Measurements from ENCODE around the gene KIAA1614.

KIAA1614 gene

DNA sequence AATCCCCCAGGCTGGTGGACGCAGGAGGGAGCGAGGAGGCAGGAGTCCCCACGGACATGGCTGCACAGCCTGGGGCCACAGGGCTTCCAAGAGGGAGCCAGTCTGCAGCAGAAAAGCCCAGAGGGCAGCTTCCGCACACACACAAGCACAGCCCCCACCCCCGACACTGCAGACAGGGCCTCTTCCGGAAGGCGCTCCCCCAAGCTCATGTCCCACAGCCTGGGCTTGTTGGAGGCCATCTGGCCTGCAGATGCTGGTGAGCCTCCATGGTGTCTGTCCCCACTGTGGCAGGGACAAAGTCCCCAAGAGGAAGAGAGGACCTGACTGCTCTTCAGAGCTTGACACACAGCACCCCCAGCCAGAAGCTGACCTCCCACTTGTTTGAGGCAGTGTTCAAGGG is 13.4 kb upstream of the KIAA1614 start:
- no peak for ATAC-seq
- Mint-ChIP-seq H3K4me3 (no peak overlapping the region), H3K9me3 (peaks cover 3 to 19% of the 10 kb centered on the region in 2 donors), H3K4me1 (no peaks in the 10 kb centered on the region), H3K27ac (no peak overlapping the region), H3K27me3 (peaks cover 7% of the 10 kb centered on the region)
- no peak for DNase-seq

DNA sequence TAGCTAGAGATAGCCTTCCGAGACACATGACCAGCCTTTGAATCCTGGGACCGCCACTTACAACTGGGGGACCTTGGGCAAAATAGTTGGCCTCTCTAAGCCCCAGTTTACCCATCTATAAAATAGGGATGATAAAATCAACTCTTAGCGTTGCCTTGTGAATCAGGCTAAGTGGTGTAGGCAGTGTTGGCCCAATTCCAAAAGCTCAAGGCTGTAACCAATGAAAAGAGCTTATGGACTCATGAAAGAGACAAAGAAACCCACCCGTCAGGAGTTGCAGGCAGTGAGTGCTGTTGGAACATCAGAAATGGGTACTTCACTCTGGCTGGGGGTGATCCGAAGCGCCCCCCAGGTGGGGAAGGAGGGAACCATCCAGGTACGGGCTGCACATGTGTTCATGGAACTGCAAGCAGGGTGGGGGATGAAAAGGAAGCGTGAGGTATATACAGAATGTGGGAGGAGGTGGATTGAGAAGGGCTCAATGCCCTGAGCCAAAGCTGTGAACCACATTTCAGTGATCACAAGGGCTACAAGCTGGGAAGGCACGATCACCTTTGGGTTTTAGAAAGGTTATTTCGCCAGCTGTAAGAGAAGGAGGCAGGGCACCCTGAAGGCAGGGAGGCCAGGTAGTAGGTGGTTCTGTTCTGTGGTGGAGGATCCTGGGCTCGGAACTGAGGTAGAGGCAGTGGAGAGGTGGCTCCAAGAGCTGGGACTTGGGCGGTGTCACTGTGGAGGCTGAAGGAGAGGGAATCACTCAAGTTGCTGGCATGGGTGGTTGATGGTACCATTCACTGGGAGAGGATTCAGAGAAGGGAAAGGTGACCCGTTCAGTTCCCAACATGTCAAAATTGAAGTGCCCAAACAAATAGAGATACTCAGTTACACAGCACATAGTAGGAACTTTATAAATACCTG is 11.4 kb upstream of the KIAA1614 start:
- no peak overlapping the region for H3K4me3 Mint-ChIP-seq
- H3K4me1 Mint-ChIP-seq, result no peaks in the 10 kb centered on the region
- no peak overlapping the region for H3K27ac Mint-ChIP-seq
- peaks cover 7% of the 10 kb centered on the region for H3K27me3 Mint-ChIP-seq
- no peak for DNase-seq
- H3K9me3 Mint-ChIP-seq, result peaks cover 7 to 13% of the 10 kb centered on the region in 2 donors
- no peak for ATAC-seq

DNA sequence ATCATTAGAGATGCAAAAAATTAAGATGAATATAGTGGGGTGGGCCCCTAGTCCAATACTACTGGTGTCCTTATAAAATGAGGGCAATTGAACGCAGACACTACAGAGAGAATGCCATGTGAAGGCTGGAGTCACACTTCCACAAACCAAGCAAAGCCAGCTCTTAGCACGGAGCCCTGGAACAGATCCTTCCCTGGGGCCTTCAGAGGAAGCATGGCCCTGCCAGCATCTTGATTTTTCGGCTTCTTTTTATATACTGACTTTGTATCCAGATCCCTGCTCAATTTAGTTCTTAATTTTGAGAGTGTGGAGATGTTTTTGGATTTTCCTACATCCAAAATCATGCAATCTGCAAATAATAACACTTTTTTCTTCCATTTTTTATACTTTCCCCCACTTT is 10.2 kb upstream of the KIAA1614 start:
- no peak overlapping the region for H3K4me3 Mint-ChIP-seq

DNA sequence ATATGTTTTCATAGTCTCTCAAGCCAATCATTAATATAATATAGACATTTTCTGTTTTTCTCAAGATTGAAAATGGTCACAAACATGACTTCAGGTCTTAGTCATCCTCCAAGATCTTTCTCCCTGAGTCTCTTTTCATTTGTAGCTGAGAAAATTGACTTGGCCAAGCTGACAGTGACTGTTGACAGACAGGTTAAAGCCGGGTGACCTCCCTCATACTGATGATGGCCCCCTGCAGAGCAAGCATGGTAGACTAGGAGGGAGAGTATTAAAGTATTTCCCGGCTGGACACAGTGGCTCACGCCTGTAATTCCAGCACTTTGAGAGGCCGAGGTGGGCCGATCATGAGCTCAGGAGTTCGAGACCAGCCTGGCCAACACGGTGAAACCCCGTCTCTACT is 6.8 kb upstream of the KIAA1614 start:
- DNase-seq (no peak), ATAC-seq (no peak)
- Mint-ChIP-seq H3K27me3 (peaks cover 23% of the 10 kb centered on the region), H3K9me3 (peaks cover 7 to 8% of the 10 kb centered on the region in 2 donors), H3K27ac (no peak overlapping the region), H3K4me3 (no peak overlapping the region), H3K4me1 (peaks cover 9% of the 10 kb centered on the region)

More for the DNA sequence above, 10.2 kb upstream of the KIAA1614 start:
- DNase-seq (no peak), ATAC-seq (no peak)
- Mint-ChIP-seq H3K9me3 (peaks cover 7 to 8% of the 10 kb centered on the region in 2 donors), H3K27me3 (peaks cover 7% of the 10 kb centered on the region), H3K4me1 (no peaks in the 10 kb centered on the region), H3K27ac (no peak overlapping the region)

DNA sequence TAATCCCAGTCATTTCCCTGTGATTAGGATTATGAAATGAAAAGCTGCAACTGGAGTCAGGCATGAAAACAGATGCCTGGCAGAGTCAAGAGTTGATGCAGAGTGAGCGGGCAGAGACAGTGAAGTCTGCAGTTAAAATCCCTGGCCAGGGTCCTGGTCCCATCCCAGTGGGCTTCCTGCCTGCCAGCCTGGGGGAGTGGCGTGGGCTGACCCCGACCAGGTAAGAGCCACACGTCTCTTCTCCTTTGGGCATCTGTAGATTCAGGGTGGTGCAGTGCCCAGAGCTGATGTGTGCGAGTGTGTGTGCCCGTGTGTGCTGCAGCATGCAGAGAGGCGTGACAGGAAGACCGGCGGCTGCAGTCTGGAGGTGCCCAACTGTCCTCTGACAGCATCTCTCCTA is 6.2 kb upstream of the KIAA1614 start:
- no peak overlapping the region for H3K27ac Mint-ChIP-seq
- H3K9me3 Mint-ChIP-seq, result peaks cover 7 to 8% of the 10 kb centered on the region in 2 donors
- ATAC-seq (no peak), DNase-seq (peak in 1 of 2 donors; percentile 7)
- H3K4me1 Mint-ChIP-seq, result peaks cover 9% of the 10 kb centered on the region
- H3K27me3 Mint-ChIP-seq, result peaks cover 29% of the 10 kb centered on the region
- no peak overlapping the region for H3K4me3 Mint-ChIP-seq

DNA sequence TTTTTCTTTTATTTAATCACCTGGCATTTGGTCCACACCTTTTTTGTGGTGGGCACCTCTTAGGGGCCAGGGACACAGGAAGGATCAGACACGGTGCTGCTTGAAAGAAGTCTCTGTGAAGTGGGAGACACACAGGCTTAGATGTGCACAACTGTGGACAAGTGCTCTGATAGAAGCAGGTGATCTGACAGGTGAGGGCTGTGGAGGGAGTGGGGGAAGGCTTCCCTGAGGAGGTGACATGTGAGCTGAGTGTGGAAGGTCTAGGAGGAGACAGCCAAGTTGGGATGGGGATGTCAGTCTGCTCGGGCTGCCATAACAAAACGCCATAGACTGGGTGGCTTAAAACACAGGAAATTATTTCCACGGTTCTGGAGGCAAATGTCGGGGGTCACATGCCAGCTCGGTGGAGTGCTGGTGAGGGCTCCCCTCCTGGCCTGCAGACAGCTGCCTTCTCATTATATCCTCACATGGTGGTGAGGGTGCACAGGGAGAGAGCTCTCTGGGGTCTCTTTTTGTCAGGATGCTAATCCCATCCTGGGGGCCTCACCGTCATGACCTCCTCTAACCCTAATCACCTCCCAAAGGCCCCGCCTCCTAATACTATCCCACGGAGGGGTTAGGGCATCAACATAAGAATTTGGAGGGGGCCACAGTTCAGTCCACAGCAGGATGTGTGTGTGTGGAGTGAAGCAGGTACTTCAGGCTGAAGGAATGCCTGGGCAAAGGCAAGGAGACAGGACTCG is 5.2 kb upstream of the KIAA1614 start:
- peaks cover 7 to 8% of the 10 kb centered on the region in 2 donors for H3K9me3 Mint-ChIP-seq

DNA sequence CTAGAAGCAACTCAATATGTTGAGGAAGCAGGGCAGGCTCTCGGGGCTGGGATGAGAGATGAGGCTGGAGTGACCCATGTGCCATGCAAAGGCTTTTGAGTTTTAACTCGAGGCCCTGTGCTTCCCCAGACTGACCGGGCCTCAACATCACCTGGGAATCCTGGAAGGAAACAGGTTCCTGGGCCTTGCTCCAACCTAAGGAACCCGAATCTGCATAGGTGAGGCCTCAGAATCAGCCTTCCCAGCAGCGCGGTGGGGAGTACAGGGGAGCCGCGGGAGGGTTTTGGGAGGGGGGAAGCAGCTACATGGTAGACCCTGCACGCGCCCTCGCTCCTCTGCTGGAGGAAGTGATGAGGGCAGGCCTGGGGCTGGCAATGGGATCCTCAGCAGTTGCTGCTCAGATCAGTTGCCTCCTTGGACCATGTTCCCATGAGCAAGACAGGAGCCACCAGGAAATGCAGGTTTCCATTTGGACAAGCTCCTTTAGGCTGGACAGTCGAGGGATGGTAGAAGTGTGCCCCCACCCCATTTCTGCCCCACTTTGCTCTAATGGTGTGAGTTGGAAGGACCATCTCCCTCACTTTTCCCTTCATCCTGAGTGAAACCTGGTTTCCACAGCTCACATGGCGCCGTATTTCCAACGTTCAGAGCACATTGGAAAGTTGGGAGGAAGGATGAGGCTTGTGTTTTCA is 4.5 kb upstream of the KIAA1614 start:
- Mint-ChIP-seq H3K9me3 (peaks cover 7 to 8% of the 10 kb centered on the region in 2 donors), H3K4me1 (peaks cover 15% of the 10 kb centered on the region), H3K27me3 (peaks cover 40% of the 10 kb centered on the region), H3K4me3 (no peak overlapping the region), H3K27ac (no peak overlapping the region)
- DNase-seq, result peak in 1 of 2 donors; percentile 6
- ATAC-seq, result no peak

More for the DNA sequence above, 5.2 kb upstream of the KIAA1614 start:
- no peak for ATAC-seq
- Mint-ChIP-seq H3K4me1 (peaks cover 15% of the 10 kb centered on the region), H3K4me3 (no peak overlapping the region), H3K27ac (no peak overlapping the region), H3K27me3 (peaks cover 38% of the 10 kb centered on the region)
- DNase-seq, result no peak

DNA sequence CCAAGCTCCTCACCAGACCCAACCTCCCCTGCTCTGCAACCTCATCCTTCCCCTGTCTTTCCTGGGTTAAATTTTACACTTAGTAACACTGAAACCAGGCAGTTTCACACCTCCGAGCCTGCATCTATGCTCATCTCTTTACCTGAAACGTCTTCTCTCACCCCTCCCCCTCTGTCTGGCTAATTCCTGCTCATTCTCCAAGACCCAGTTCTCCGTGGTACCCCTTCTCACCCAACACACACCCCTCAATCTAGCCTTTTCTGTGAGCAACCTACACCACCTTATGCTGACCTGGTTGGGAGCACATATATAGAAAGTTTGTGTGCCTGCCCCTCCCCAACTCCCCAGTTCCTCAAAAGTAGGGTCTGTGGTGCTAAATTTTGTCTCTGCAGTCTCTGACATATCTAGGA is 3.7 kb upstream of the KIAA1614 start:
- peak in 1 of 2 donors; percentile 7 for DNase-seq
- peak overlapping the region in 1 of 2 donors; percentile 34 for H3K27ac Mint-ChIP-seq
- H3K4me1 Mint-ChIP-seq, result peaks cover 21% of the 10 kb centered on the region
- H3K4me3 Mint-ChIP-seq, result no peak overlapping the region
- ATAC-seq, result no peak
- peaks cover 48% of the 10 kb centered on the region for H3K27me3 Mint-ChIP-seq
- H3K9me3 Mint-ChIP-seq, result peaks cover 7 to 8% of the 10 kb centered on the region in 2 donors

DNA sequence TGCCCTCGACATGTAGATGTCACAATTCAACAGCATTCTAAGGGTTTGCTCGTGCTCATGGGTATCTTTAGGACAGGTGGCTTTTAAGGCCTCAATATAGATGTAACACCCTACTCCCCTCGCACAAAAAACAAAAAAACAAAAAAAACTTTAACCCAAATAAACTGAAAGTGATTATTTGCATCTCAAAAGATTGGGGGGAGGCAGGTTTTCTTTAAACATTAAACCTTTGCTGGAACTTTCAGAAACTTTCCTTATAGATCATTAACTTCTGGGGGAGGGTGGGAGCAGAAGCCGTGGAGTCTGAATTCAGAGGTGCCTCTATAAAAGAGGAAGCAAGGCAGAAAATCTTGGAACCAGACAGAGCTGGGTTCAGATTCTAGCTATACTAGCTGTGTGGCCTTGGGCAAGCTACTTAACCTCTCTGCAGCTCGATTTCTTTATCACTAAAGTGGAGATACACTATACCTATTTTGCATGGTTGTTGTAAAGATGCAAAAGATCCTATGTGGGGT is 3.2 kb upstream of the KIAA1614 start:
- no peak overlapping the region for H3K4me3 Mint-ChIP-seq
- DNase-seq, result no peak
- peak overlapping the region in 1 of 2 donors; percentile 34 for H3K27ac Mint-ChIP-seq
- peaks cover 53% of the 10 kb centered on the region for H3K27me3 Mint-ChIP-seq
- peaks cover 2 to 3% of the 10 kb centered on the region in 2 donors for H3K9me3 Mint-ChIP-seq
- no peak for ATAC-seq
- peaks cover 21% of the 10 kb centered on the region for H3K4me1 Mint-ChIP-seq

DNA sequence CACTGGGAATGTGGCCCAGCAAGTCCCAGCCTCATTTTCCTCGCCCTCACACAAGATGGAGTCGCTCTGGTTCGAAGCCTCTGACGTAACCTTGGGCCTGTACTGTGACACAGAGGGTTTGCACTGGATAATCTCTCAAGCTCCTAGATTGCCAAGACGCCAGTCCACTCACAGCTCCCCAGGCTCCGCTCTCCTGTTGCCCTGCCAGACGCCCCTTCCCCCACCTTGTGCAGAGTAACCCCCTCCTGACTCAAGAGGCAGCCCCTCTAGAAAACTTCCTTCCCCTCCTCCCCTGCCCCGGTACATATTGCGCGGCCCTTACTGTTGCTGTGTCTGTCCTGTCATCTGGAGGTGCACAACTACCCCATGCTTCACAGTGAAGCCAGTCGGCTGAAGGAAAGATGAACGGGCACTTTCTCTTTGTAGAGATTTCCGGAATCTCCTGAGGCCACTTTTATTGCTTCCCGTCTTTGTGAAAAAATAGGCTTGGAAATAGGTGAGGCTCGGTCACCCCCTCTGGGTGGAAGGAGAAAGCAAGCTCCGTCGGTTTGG is 981 bp upstream of the KIAA1614 start:
- no peak overlapping the region for H3K27ac Mint-ChIP-seq
- peaks cover 21% of the 10 kb centered on the region for H3K4me1 Mint-ChIP-seq
- H3K27me3 Mint-ChIP-seq, result peaks cover 65% of the 10 kb centered on the region
- no peaks in the 10 kb centered on the region for H3K9me3 Mint-ChIP-seq
- DNase-seq, result no peak
- no peak for ATAC-seq
- H3K4me3 Mint-ChIP-seq, result peak overlapping the region; percentile 49 to 65

DNA sequence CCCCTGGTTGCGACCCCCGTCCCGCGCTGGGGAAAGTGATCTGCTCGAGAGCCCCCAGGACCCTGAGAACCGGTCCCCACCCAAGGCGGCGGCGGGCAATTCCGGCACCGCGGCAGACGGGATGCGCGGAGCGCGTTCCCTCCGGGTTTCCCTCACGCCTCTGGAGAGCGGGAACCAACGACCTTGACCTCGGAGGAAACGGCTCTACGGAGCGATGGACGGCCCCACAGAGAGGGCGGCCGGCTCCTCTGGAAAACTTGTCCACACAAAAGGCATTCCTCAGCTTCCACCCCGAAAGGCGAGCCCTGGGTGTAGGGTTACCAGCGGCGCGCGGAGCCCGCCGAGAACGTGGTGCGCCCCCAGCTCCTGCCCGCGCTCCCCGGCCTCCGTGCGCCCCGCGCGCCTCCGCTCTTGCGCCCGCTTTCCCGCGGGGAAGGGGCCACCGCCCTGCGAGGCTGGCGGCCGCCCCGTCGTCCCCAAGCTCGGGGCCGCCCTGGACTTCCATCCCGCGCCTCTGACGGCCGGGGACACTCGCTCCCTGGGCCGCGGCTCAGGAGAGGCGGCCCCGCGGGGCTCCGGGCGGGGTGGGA is 391 bp upstream of the KIAA1614 start:
- H3K27me3 Mint-ChIP-seq, result peaks cover 65% of the 10 kb centered on the region
- no peak for DNase-seq
- H3K4me1 Mint-ChIP-seq, result peaks cover 21% of the 10 kb centered on the region
- H3K27ac Mint-ChIP-seq, result no peak overlapping the region
- H3K4me3 Mint-ChIP-seq, result peak overlapping the region; percentile 49 to 65
- peak; percentile 35 for ATAC-seq
- no peaks in the 10 kb centered on the region for H3K9me3 Mint-ChIP-seq

DNA sequence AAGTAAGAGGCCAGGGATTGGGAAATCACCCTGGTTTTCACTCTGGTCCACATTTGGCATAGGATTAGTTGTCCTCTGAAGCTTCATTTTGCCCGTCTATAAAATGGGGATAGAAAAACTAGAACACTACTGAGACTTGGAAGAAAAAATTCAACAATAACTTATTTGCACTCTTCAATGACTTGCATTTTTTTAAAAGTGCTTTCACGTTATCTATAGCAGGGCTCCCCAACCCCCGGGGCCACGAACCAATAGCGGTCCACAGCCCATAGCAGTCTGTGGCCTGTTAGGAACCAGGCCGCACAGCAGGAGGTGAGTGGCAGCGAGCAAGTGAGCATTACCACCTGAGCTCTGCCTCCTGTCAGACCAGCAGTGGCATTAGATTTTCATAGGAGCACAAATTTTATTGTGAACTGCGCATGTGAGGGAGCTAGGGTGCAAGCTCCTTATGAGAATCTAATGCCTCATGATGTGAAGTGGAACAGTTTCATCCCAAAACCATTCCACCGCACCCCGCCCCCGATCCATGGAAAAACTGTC is 2.8 kb downstream of the KIAA1614 start:
- Mint-ChIP-seq H3K27me3 (peaks cover 46% of the 10 kb centered on the region), H3K4me1 (peaks cover 17% of the 10 kb centered on the region), H3K9me3 (no peaks in the 10 kb centered on the region), H3K4me3 (no peak overlapping the region), H3K27ac (no peak overlapping the region)
- DNase-seq (no peak), ATAC-seq (no peak)

DNA sequence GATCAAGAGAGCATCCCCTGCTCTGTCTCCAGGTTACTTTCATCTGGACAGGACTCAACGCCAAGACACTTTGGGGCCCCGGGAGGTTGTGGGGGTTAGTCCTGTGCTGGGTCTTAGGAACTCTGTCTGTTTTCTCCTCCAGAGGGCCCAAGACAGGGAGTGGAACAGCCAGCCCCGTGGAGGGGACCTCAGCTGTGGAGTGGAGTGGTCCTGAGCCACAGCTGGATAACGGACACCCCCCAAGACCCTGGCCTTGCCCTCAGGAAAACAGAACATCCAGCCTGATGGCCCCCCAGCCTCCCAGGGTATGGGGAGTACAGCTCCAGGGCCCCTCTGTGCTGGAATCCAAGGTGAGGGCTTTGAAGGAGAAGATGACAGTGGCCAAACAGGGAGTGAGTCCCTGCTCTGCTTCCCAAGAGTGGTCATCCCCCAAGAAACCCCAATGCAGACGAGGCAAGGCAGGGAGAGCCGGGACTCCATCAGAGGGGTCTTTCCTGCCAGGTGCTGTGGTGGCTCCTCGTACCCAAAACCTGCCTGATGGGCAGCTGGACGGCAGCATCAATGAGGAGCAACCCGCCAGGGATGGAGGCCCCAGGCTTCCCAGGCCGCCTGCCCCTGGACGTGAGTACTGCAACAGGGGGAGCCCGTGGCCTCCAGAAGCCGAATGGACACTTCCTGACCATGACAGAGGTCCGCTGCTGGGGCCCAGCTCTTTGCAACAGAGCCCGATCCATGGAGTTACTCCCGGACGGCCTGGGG is 3.5 kb downstream of the KIAA1614 start:
- Mint-ChIP-seq H3K4me1 (peaks cover 17% of the 10 kb centered on the region), H3K9me3 (no peaks in the 10 kb centered on the region)
- ATAC-seq, result no peak

DNA sequence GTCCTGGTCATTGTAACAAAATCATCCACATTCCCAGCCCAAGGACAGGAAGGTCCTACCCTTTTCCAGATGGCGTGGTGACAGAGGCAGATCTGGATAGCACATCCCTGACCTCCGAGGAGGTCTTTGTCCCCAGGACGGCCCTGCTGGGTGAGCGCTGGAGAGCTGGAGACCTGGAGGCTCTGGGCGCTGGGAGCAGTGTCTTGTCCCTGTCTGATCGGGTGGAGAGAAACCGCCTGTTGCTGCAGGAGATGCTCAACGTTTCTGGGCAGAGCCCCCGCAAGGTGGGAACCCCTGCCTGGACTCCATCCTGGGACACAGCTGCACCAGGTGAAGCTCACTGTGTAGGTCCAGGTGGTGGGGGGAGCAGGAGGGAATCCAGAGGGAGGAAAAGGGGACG is 4.1 kb downstream of the KIAA1614 start:
- DNase-seq (no peak), ATAC-seq (no peak)
- Mint-ChIP-seq H3K4me3 (no peak overlapping the region), H3K27ac (no peak overlapping the region), H3K9me3 (no peaks in the 10 kb centered on the region), H3K4me1 (peaks cover 16% of the 10 kb centered on the region), H3K27me3 (peaks cover 33% of the 10 kb centered on the region)

More for the DNA sequence above, 3.5 kb downstream of the KIAA1614 start:
- no peak overlapping the region for H3K4me3 Mint-ChIP-seq
- H3K27ac Mint-ChIP-seq, result peak overlapping the region in 1 of 2 donors; percentile 34
- DNase-seq, result no peak
- peaks cover 39% of the 10 kb centered on the region for H3K27me3 Mint-ChIP-seq
